ENCODE measurements around the gene MNX1.

Gene MNX1

GRCh38 chr7:157005456-157006204, 4.8 kb downstream of the MNX1 start:
- CTCF ChIA-PET: interaction anchor here (1.5 kb wide), 1 partner anchor 13 kb away, joined by 5 read pairs; no protein-coding TSS in a partner anchor
- DNase-seq (ENCODE audit: extremely low spot score): no peak
- TF ChIP-seq CTCF (IDR thresholded peaks at IDR 0.05; ENCODE audit: control extremely low read depth, extremely low read depth, low read depth, missing control alignments): peak; percentile 3
- POLR2A ChIA-PET: no interaction called here

DNA sequence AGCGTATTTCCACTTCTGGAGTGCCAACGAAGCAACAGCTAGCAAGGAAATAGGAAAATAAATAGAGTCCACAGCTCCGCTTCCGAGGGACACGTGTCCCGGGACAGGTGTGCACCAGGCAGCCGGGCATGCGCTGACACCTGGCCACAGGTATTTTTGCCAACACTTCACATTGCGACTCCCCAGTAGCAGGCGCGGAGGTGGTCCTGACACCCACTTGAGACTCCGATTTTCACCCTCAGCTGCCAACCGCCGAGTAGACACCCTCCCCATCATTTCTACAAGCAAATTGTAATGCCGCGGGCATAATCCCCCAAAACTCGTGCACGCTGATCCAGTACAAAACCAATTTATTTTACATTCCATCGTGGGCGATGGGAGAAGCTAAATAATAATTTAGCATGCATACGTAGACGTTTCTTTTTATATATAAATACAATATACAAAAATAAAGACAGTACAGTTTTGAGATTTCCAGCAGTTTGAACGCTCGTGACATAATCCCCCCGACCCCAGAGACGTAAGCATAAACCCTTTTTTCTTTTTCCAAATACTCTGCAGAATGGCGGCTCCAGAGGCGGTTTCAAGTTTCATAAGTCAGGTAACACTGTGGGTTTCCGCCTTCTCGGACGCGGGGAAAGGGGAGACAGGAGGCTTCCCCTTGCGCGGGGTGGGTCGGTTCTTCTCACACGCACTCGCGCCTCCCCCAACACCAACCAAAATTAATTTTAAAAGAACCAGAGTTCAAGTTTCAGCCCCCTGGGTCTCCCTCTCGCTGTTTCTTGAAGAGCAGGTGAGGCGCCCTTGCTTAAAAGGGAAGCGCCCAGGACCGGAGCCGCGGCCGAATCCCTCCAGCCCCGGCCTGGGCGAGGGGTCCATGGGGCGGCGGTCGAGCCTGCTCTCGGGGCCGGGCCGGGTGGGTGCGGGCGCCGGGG, 5.7 kb downstream of the MNX1 start:
- TF ChIP-seq CTCF (IDR thresholded peaks at IDR 0.05; ENCODE audit: control extremely low read depth, extremely low read depth, low read depth, missing control alignments): no peak
- DNase-seq (ENCODE audit: extremely low spot score): no peak
- ChIA-PET CTCF (no interaction called here), POLR2A (no interaction called here)

DNA sequence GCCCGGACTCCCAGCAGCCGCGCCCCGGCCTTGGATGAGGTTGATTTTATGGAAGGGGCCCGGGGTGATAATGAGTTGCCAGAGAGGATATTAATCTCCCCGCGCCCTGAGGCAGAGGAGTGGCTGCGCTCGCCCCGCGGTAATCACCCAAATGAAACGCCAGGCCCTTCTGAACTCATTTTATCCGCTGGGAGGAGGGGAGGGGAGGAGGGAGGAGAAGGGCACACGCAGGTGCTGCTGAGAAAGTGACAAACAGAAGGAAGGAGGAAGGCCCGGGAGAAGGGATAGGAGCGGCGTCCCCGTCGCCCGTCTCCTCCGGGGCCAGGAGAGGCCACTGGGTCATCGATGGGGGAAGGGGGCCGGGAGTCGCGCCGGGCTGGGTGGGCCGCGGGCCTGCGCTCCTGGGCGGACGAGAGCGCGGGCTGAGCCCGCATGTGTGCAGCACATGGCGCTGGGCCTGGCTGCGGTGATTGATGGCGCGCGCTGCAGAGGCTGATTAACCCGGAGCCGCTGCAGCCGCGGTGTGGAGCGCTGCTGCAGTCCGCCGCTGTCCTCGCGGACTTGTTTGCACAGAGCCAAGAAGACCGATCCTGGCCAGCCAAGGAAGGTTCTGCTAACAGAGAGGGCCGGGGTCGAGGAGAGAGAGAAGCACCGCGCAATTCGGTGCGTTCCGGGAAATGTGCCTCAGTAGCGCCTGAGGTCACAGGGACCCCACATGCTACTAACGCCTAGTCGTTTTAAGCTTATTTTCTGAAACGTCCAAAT, 6.5 kb downstream of the MNX1 start:
- TF ChIP-seq CTCF (IDR thresholded peaks at IDR 0.05; ENCODE audit: control extremely low read depth, extremely low read depth, low read depth, missing control alignments): no peak
- ChIA-PET POLR2A (no interaction called here), CTCF (no interaction called here)
- DNase-seq (ENCODE audit: extremely low spot score): no peak

GRCh38 chr7:157003445-157003755, 7.1 kb downstream of the MNX1 start:
- CTCF ChIA-PET: no interaction called here
- TF ChIP-seq CTCF (IDR thresholded peaks at IDR 0.05; ENCODE audit: control extremely low read depth, extremely low read depth, low read depth, missing control alignments): no peak
- POLR2A ChIA-PET: no interaction called here
- DNase-seq (ENCODE audit: extremely low spot score): no peak

- no peak for TF ChIP-seq CTCF (IDR thresholded peaks at IDR 0.05; ENCODE audit: control extremely low read depth, extremely low read depth, low read depth, missing control alignments)
- POLR2A ChIA-PET: no interaction called here
- DNase-seq (ENCODE audit: extremely low spot score): no peak
- CTCF ChIA-PET: no interaction called here
Measured at GRCh38 chr7:157002819-157003421, 7.5 kb downstream of the MNX1 start.
